HG02678 (cell line): Measurements from ENCODE around the gene MANBA.
"Not testable (repeated sequence)": the region's sequence is repeated elsewhere in the genome, so short reads cannot be mapped to it uniquely, and the experiment has no call there.

Source experiments
- ATAC-seq: cut with Tn5 transposase; IDR thresholded peaks from one replicate; pipeline ENCODE4 v1.9.1; 2021; ENCODE audit warnings: mild to moderate bottlenecking, moderate library complexity; ENCODE audit not compliant: unreplicated experiment

Gene MANBA

DNA sequence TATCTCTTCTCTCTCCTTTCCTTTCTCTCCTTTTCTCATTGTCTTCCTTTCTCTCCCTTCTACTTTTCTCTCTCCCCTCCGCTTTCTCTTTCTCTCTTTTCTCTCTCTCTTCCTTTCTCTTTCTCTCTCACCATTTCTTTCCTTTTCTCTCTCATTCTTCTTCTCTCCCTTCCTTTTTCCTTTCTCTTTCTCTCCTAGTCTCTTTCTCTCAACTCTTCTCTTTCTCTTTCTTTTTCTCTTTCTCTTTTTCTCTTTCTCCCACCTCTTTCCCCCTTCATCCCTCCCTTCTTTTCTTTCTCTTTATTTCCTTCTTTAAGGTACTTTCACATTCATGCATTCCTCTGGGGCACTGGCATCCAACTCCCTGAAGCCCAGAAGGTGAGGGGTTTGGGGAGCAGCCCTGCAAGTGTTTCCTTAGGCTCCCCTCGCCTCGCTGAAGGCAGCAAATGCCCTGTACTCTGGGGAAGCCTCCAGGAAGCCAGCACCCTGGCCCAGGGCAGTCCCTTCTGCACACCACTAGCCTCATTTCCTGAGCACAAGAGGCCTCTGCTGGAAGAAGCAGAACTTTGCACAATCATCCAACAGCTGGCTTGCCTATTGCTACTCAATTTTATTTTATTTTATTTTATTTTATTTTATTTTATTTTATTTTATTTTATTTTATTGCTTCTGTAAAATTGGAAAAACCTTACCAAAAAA, 135.4 kb downstream of the MANBA start:
- ATAC-seq, result peak; percentile 91

DNA sequence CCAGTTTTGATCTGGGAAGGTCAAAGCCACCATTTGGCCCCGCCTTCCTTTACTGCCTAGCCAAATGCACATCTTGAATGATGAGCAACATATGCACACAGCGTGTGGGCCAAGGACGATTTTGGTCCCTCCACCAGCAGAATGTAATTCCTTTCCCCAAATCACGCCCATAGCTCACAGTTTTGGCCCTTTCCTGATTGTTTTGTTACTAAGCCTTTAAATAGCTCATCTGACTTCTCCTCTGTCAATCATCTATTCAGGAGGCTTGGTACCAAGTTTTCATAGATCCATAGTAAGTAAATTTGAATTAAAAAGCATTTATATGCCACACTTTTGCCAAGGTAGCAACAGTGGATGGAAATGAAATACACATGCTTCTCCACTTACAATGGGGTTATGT, 136.3 kb downstream of the MANBA start:
- ATAC-seq, result no peak

DNA sequence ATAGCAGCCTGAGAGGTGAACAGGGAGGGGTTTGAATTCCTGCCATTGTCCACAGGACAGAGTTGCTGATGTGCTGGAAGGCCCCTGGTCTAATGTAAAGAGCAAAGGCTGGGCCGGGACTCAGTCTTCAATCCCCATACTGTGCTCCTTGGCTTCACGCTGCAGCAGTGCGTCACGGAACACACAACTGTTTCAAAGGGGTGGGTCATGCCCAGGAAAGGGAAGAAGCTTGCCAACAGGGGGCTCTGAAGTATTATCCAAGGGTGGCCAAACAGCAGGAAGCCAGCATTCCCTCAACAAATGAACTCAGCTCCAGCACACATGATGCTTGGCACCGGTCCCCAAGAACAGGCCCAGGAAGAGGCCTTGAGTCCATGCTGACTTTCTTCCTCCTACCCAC, 137.1 kb downstream of the MANBA start:
- ATAC-seq, result no peak

DNA sequence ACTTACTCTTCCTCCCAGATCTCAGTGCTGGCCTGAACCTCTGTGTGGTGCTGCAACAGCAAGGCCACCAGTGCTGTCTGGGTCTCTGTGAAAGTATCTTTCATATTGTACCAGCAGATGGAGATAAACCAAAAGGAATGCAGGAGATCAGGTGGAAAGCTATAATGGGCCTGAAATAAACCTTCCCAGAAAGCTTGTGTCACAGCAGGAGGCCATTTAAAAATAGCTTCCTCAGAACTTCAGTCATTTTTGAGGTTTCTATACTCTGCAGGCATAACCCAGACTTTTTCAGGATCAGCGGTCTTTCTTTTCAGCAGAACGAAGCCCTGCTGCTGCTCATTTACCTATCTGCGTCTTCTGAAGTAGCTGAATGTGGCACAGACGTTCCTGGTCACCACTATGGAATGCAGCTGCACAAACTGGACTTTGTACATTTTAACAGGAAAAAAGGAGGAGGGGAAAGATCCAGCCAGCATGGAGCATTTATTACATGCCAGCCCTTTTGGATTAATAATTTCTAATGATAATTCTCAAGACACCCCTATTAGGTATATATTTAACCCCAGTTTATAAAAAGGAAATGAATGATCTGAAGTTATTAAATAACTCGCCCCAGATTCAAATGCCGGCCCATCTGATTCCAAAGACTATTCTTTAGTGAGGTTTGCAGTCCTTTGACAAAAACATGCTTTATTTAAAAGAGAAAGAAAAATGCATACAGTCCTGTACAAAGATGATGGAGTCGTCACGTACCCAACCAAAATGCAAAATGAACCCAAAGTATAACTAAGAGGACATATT, 139.9 kb downstream of the MANBA start:
- ATAC-seq, result peak; percentile 60

DNA sequence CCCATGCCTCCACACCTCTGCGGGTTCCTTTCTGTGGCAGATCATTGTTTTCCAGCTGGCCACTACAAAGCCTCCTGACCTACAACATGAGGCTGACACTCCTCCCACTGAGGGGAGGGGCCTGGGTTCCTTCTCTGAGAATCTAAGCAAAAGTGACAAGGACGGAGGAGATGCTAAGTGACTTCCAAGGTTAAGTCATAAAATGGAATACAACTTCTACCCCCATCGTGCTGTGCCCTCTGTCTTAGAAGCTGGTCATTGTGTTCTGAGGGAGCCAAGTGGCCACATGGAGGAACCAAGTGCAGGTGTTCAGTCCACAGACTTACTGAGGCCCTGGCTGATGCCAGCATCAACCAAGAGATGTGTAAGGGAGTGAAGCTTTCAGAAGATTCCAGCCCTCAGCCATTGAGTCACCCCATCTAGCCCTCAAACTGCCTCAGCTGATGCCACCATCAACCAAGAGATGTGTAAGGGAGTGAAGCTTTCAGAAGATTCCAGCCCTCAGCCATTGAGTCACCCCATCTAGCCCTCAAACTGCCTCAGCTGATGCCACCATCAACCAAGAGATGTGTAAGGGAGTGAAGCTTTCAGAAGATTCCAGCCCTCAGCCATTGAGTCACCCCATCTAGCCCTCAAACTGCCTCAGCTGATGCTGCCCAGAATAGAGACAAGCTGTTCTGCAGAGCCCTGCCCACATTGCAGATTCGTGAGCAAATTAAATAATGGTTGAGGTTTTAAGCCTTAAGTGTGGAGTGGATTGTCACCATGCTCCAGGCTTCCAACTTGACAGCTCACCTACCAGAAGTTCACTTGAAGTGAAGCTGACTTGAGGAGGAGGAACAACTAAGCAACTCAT, 140.8 kb downstream of the MANBA start:
- not testable (repeated sequence) for ATAC-seq

DNA sequence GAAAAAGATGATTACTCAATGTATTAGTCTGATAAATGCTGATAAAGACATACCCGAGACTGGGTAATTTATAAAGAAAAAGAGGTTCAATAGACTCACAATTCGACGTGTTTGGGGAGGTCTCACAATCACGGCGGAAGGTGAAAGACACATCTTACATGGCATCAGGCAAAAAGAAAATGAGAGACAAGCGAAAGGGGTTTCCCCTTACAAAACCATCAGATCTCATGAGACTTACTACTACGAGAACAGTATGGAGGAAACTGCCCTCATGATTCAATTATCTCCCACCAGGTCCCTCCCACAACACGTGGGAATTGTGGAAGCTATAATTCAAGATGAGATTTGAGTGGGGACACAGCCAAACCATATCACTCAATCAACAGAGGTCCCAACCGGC, 141.7 kb downstream of the MANBA start:
- not testable (repeated sequence) for ATAC-seq

DNA sequence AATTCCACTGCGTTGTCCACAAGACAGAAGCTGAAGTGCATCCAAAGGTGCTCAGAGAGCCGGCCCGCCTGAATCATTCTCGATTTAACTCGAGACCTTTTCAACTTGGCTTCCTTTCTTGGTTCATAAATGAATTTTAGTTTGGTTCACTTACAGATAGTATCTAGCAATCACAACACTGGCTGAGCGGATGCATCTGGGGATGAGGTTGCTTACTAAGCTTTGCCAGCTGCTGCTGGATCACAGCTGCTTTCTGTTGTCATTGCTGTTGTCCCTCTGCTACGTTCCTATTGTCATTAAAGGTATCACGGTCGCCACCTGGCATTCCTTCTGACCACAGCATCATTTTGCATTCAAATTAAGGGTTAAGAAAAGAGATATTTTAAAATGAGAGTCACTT, 144.1 kb downstream of the MANBA start:
- no peak for ATAC-seq

DNA sequence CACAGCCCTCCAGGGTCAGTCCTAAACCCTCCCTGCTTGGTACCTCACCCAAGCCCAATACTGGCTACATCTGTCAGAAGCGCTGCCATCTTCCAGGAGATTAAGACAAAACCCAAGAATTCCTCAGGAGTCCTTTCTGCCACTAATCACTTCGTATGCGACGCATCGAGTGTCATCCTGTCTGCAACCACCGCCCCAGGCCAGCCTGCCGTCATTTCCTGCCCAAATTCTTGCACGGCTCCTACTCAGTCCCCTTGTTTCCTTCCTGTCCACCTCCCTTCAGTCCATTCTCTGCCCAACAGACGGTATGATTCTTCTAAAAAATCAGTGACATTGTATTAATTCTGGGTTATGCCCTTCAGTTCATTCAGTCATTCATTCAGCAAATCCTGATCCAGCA, 146.0 kb downstream of the MANBA start:
- ATAC-seq, result no peak

DNA sequence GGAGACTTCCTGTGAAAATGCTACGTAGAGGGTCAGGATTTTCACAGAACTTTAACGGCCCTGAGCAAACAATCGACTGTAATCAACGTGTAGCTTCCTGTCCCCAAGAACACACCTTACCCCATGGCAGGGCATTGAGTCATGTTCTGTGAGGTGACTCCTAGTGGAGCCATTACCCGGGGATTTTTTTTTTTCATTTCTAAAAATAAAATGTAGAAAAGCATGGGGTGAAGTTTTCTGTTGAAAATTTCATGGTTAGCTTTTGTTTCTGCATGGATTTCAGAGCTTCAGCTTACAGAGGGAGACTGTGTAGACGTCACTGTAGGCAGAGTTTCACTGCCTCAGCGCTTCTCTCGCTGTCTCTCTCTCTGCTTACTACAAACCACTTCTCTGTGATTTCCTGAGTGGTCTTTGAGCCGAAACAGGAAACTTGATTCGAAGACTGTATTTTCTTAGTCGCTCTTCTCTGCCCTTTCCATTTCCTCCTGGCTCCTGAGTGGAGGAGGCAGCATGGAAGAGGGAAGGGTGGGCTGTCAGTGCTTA, 147.9 kb downstream of the MANBA start:
- no peak for ATAC-seq

DNA sequence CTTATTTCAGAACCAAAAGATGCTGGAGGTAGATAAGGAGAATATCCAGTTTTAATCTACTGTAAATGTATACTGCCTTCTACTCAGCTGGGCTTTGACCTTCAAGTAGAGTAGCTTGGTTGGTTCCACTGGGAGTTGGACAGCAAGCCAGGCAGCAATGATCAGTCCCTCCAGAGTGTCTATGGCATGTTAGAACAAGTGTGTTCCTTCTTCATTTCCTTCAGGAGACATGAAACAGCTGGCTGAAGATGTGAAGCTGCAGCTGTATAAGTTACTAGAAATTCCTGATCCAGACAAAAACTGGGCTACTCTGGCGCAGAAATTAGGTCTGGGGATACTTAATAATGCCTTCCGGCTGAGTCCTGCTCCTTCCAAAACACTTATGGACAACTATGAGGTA, 148.6 kb downstream of the MANBA start:
- no peak for ATAC-seq

DNA sequence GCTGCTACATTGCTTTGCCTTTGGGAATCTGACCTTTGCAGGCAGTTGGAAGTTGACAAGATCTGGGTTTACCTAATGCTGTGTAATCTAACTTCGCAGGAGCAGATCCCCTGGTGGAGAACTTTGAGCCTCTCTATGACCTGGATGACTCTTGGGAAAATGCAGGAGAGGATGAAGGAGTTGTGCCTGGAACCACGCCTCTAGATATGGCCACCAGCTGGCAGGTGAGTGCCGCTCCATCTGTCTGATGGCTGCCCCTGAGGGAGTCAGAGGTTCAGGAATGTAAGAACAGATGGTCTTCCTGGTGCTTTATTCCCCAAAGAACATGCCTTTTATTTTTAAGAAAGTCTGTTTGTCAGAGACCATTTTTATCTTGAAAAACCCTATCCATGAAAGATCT, 150.3 kb downstream of the MANBA start:
- ATAC-seq, result no peak

DNA sequence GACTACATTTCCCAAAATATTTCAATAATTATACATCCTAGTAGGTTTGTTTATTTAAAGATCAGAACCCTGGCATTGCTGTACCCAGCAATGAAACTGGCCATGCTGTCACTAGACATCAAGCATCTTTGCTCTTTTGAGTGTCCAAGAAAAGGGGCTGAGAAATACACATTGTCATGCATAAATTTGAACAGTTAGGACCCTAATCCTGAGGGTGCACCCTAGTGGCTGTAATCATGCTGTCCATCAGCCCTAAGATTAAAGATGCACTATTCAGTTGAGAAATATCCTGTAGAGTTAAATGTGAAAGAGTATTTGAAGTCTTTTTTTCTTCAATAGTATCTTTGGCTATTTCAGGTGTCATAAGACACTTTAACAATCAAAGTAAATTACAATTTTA, 150.8 kb downstream of the MANBA start:
- ATAC-seq, result no peak

DNA sequence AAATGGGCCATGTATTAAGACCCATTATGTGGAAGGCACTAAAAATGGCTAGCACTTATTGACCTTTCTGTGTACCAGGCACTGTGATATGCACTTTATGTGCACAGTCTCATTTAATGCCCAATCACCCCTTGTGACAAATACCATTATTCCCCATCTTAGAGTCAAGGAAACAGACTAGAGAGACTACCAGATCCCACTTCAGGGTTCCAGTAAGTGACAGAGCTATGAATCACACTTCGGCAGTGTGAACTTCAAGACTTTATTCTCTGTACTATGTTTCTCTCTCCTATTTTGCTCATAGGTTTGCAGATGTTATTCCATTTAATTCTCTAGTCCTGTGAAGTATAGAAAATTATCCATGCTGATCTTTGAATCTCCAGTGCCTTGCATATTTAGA, 152.6 kb downstream of the MANBA start:
- ATAC-seq, result no peak

DNA sequence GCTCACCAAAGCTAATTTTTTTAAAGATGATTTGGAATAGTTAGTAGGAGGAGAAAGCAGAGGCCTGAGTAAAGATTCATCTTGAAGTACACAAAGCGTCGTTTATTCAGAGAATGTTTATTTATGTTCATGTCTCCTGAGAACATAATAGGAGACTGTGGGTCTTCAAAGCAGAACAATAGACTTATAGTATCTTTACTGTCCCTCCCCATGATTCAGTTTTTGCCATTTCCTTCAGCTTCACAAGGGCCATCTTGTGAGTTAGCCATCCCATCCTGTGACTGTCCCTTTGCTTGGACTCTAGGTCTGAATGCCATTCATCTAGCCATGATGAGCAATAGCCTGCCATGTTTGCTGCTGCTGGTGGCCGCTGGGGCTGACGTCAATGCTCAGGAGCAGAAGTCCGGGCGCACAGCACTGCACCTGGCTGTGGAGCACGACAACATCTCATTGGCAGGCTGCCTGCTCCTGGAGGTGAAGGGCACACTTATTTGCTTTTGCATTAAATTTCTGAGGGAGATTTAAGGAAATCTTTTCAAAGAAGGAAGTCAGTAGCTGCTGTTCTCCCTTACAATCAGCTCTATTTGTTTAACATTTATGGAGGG, 153.8 kb downstream of the MANBA start:
- no peak for ATAC-seq

DNA sequence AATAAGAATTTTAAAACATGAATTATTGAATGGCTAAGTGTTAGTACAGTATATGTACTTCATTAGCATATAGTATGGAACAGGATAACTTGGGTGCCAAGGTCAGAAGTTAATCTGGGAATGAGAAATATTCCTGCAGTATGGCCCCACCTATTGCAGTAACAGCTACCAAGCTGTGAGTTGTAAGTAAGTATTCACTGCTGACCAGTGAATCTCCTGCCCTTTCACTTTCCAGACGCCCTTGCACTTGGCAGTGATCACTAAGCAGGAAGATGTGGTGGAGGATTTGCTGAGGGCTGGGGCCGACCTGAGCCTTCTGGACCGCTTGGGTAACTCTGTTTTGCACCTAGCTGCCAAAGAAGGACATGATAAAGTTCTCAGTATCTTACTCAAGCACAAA, 154.5 kb downstream of the MANBA start:
- ATAC-seq, result no peak

DNA sequence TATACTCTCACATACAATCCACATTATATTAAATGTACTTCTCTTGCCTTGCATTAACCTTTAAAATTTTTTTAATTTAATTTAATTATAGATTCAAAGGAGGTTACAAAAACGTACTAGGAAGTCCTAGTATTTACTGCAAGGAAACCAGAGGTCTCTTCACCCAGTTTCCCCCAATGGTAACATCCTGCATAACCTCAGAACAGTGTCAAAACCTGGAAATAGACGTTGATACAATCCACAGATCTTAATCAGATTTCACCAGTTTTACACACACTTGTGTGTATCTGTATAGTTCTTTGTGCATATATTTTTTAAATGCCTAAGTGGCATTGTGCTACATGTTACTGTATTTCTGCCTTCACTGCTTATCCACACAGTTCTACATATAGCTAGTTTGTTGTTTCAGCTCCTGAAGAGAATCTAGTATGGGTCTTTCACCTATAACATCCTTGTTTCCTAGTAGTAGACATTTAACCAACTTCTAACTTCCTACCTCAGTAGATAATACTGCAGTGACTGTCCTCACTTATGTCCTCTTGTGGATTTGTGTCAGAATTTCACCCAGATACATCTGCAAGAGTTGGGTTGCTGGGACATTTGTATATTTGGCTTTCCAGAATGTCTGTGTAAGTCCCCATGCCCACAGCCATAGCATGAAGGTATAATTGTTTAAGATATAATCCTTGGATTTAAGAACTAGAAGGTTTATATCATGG, 156.4 kb downstream of the MANBA start:
- no peak for ATAC-seq

DNA sequence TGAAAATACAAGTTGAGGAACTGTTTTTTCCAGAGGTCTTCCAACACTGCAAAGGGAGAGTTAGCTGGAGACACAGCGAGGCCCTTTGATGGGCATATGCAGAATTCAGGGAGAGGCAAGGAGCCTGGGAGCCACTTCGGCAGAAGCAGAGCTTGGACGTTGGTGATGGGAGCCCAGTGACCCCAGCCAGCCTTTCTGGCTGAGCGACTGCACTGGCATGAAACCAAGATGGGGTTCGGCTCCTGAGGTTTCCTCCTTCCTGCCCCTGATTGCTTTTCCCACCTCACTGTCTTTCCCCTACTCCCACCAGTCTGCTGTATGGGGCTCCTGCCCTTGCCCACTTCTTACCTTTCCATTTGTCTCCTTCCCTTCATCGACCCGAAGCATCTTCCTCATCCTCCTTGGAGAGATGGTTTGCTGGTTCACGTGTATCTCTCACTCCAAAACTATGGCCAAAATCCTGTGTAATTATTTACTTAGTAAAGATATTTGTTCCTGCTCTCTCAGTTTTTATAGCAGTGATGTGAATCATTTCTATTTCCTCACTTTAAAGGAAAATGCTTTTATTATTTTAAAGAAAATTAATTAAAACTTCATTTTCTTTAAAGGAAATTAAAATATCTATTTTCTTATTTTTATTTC, 159.1 kb downstream of the MANBA start:
- ATAC-seq, result no peak

DNA sequence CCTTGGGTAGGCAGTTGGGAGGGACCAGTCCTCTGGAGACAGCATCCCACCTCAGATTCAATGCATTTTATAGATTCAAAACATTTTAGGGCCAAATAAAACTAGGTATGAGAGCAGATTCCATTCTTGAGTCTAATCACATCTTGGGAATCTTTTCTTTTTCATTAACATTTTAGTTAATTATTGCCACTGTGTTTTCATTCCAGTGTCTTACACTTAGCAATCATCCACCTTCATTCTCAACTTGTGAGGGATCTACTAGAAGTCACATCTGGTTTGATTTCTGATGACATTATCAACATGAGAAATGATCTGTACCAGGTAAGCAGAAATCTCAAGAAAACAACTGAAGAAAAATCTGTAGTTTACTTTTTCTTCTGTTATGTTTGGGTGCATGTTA, 160.1 kb downstream of the MANBA start:
- ATAC-seq, result no peak

DNA sequence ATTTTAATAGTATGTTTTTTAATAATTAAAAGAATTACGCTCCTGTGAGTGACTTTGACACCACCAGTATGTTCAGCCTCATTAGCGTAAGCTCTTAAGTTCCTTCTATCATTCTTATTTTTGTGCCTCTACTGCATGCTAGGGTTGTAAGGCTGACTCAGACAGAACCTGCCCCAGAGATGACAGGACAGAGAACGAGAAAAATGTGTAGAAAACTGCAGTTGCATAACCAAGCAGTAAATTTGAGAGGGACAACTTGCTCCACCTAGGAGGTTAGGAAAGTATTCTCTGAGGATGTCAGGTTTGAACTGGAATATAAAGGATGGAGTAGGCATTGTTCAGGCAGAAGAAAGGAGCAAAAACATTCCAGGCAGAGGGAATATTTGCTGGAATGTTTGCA, 160.9 kb downstream of the MANBA start:
- ATAC-seq, result no peak

DNA sequence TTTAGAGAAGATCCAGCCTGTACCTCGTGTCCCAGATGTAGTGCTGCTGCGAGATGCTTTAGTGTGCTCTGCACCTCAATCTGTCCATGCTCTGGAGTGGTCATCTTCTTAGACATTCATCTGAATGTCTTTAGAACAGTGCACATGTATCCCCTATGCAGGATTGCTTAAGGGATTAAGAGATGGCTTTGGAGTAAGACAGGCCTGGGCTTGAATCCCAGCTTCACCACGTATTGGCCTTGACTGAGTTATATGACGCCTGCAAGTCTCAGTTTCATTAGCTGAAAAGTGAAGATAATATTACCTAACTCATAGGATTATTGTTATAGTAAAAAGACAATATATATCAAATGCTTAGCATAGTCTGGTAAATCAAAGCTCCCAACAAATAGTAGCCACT, 161.3 kb downstream of the MANBA start:
- no peak for ATAC-seq
